GM12878 (cell line): ENCODE measurements around the gene CHERP. TPM values are rescaled to one million over a fixed set of nuclear protein-coding genes. Genes with fewer than 3 reads are reported as not detected.

Source experiments
- FOXK2 ChIP-seq: fragments of 450-650 bp; IDR thresholded peaks from 2 replicates; pipeline ENCODE4 v1.6.1; 2017; ENCODE audit warnings: mild to moderate bottlenecking, moderate library complexity
- IKZF2 ChIP-seq, 2 experiments: fragments of 450-650 bp; IDR thresholded peaks; 2 replicates each; pipeline ENCODE4 v1.6.1; 2017; ENCODE audit warnings: mild to moderate bottlenecking in 2 of 2, moderate library complexity in 2 of 2
- KAT2A ChIP-seq: conservative IDR thresholded peaks from 2 replicates; pipeline ENCODE4 v1.6.1; 2011; ENCODE audit warnings: low read depth, low read length; ENCODE audit not compliant: control insufficient read depth
- NFIC ChIP-seq: IDR thresholded peaks from 2 replicates; pipeline ENCODE4 v1.6.1; 2012; ENCODE audit warnings: low read depth, mild to moderate bottlenecking, inconsistent platforms, low read length, moderate library complexity
- POU2F2 ChIP-seq: IDR thresholded peaks from 3 replicates; pipeline ENCODE4 v1.6.1; 2011; ENCODE audit warnings: low read depth, mild to moderate bottlenecking, low read length, borderline replicate concordance
- RAD21 ChIP-seq: IDR thresholded peaks from 2 replicates; pipeline ENCODE4 v1.6.1; 2011; ENCODE audit warnings: mild to moderate bottlenecking, low read depth, low read length, moderate library complexity; ENCODE audit not compliant: insufficient read depth
- SUZ12 ChIP-seq: fragments of 200-600 bp; sonication (generic); IDR thresholded peaks from one replicate; pipeline ENCODE4 v1.6.1; 2018; ENCODE audit warnings: antibody characterized with exemption, mild to moderate bottlenecking; ENCODE audit not compliant: unreplicated experiment
- TBL1XR1 ChIP-seq: IDR thresholded peaks from 2 replicates; pipeline ENCODE4 v1.6.1; 2012; ENCODE audit warnings: low read depth, low read length, improper control_type of control experiment
- TCF3 ChIP-seq: IDR thresholded peaks from 2 replicates; pipeline ENCODE4 v1.6.1; 2012; ENCODE audit warnings: low read depth, mild to moderate bottlenecking, low read length, borderline replicate concordance; ENCODE audit not compliant: insufficient read depth
- TCF7 ChIP-seq: IDR thresholded peaks from 2 replicates; pipeline ENCODE4 v1.6.1; 2014; ENCODE audit warnings: antibody characterized with exemption, borderline replicate concordance
- polyA plus RNA-seq, 11 experiments: library from polyadenylated mRNA; depleted of rRNA in 4 of 11; unstranded in 6 of 11; stranded (reverse) in 5 of 11; fragments of >200 nt; fragmentation: Nextera tagmentation in 4 of 11; fragmentation: Illumina TruSeq in 1 of 11; extraction: Ambion mirVana in 4 of 11; extraction: Trizol in 1 of 11; gene quantifications; 1 replicate in 1 of 11; 2 replicates in 10 of 11; pipeline versions ENCODE4 v1.2.1 to v1.2.3, GENCODE V29; 2011 to 2016; ENCODE audit warnings: inconsistent platforms in 2 of 11, missing spikeins in 2 of 11, low read depth in 1 of 11
- total RNA-seq, 4 experiments: library from RNA; depleted of rRNA in 3 of 4; stranded (reverse); fragments of >200 nt in 3 of 4; fragmentation: Illumina TruSeq in 1 of 4; extraction: Trizol in 1 of 4; gene quantifications; 2 replicates each; pipeline versions ENCODE4 v1.2.1 to v1.2.3, GENCODE V29; 2013 to 2021
- TF ChIP-seq, protein P1 (sequence below): fragments of 450-650 bp; IDR thresholded peaks from 2 replicates; pipeline ENCODE4 v1.6.1; 2017; ENCODE audit warnings: low read depth, mild to moderate bottlenecking, moderate library complexity
- TF ChIP-seq, protein P2 (sequence below): fragments of 450-650 bp; formaldehyde crosslinking; IDR thresholded peaks from 2 replicates; pipeline ENCODE4 v1.5.0; 2022; ENCODE audit warnings: mild to moderate bottlenecking, missing genetic modification characterization
- TF ChIP-seq, protein P3 (sequence below): fragments of 450-650 bp; IDR thresholded peaks from 2 replicates; pipeline ENCODE4 v1.6.1; 2017; ENCODE audit warnings: mild to moderate bottlenecking, low read depth, inconsistent platforms; ENCODE audit not compliant: poor library complexity, severe bottlenecking
- TF ChIP-seq, protein P4 (sequence below): IDR thresholded peaks from 2 replicates; pipeline ENCODE4 v1.6.1; 2012; ENCODE audit warnings: low read depth, low read length, improper control_type of control experiment
- TF ChIP-seq, protein P5 (sequence below): IDR thresholded peaks from 2 replicates; pipeline ENCODE4 v1.6.1; 2012; ENCODE audit warnings: mild to moderate bottlenecking, low read depth, low read length

CHERP gene
- total and polyA plus RNA-seq, 10 of the 15 experiments (the other 5 are each of a cell fraction or from before 2014, with no cell fraction given), result 0.66 to 65.3 (median 12.2) TPM

DNA sequence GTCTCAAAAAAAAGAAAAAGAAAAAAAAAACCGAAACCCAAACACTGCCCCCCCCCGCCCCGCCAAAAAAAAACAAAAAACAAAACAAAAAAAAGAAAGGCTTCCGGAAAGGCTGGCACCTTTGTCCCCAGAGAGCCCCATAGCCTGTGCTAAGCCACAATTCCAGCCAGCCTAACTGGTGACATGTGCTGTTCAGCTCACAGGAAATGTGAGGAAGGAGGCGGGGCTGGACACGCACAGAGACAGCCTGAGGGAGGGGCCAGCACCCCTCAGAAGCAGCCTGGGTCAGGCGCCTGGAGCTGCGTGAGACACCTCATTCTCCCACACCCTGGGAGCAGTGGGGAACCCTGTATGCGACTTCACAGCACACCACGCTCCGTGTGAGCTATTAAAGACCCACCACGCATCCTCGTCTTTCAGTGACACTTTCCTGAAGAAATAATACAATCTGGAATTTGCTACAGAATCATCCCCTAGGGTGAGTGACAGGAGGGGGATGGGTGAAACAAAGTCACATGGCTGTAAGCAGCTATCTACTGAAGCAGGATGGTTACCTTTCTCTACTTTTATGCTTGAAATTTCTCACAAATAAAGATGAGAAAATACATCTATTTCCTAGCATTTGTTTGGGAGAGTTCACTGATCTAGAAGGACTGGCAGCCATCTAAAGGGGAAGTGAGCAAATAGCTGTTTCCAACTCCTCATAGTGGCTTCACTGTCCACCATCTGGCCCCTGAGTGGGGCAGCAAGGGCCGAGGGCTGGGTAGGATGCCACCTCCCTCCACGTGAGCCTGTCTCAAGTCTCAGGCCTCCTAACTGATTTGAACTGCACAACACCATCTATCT is 42.2 kb upstream of the CHERP start (continued):
- TF ChIP-seq FOXK2 (no peak), KAT2A (no peak), POU2F2 (peak; percentile 93), IKZF2 (IDR thresholded peaks at IDR 0.05) (peak; percentile 90 to 91), TCF7 (no peak), TCF3 (0 out of 2 replicates have a peak, but pooled peaks have one; percentile 11), NFIC (no peak), SUZ12 (no peak), RAD21 (no peak; the same call in 1 of the 2 replicates), TBL1XR1 (peak; percentile 78; the same call in 1 of the 2 replicates)
- TF ChIP-seq, protein P1, sequence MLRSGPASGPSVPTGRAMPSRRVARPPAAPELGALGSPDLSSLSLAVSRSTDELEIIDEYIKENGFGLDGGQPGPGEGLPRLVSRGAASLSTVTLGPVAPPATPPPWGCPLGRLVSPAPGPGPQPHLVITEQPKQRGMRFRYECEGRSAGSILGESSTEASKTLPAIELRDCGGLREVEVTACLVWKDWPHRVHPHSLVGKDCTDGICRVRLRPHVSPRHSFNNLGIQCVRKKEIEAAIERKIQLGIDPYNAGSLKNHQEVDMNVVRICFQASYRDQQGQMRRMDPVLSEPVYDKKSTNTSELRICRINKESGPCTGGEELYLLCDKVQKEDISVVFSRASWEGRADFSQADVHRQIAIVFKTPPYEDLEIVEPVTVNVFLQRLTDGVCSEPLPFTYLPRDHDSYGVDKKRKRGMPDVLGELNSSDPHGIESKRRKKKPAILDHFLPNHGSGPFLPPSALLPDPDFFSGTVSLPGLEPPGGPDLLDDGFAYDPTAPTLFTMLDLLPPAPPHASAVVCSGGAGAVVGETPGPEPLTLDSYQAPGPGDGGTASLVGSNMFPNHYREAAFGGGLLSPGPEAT, result peak; percentile 93
- TF ChIP-seq, protein P2, sequence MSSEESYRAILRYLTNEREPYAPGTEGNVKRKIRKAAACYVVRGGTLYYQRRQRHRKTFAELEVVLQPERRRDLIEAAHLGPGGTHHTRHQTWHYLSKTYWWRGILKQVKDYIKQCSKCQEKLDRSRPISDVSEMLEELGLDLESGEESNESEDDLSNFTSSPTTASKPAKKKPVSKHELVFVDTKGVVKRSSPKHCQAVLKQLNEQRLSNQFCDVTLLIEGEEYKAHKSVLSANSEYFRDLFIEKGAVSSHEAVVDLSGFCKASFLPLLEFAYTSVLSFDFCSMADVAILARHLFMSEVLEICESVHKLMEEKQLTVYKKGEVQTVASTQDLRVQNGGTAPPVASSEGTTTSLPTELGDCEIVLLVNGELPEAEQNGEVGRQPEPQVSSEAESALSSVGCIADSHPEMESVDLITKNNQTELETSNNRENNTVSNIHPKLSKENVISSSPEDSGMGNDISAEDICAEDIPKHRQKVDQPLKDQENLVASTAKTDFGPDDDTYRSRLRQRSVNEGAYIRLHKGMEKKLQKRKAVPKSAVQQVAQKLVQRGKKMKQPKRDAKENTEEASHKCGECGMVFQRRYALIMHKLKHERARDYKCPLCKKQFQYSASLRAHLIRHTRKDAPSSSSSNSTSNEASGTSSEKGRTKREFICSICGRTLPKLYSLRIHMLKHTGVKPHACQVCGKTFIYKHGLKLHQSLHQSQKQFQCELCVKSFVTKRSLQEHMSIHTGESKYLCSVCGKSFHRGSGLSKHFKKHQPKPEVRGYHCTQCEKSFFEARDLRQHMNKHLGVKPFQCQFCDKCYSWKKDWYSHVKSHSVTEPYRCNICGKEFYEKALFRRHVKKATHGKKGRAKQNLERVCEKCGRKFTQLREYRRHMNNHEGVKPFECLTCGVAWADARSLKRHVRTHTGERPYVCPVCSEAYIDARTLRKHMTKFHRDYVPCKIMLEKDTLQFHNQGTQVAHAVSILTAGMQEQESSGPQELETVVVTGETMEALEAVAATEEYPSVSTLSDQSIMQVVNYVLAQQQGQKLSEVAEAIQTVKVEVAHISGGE (CRISPR knock-in tag), result no peak
- TF ChIP-seq, protein P3, sequence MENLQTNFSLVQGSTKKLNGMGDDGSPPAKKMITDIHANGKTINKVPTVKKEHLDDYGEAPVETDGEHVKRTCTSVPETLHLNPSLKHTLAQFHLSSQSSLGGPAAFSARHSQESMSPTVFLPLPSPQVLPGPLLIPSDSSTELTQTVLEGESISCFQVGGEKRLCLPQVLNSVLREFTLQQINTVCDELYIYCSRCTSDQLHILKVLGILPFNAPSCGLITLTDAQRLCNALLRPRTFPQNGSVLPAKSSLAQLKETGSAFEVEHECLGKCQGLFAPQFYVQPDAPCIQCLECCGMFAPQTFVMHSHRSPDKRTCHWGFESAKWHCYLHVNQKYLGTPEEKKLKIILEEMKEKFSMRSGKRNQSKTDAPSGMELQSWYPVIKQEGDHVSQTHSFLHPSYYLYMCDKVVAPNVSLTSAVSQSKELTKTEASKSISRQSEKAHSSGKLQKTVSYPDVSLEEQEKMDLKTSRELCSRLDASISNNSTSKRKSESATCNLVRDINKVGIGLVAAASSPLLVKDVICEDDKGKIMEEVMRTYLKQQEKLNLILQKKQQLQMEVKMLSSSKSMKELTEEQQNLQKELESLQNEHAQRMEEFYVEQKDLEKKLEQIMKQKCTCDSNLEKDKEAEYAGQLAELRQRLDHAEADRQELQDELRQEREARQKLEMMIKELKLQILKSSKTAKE, result peak; percentile 100
- TF ChIP-seq, protein P4, sequence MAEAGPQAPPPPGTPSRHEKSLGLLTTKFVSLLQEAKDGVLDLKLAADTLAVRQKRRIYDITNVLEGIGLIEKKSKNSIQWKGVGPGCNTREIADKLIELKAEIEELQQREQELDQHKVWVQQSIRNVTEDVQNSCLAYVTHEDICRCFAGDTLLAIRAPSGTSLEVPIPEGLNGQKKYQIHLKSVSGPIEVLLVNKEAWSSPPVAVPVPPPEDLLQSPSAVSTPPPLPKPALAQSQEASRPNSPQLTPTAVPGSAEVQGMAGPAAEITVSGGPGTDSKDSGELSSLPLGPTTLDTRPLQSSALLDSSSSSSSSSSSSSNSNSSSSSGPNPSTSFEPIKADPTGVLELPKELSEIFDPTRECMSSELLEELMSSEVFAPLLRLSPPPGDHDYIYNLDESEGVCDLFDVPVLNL, result no peak
- TF ChIP-seq, protein P5, sequence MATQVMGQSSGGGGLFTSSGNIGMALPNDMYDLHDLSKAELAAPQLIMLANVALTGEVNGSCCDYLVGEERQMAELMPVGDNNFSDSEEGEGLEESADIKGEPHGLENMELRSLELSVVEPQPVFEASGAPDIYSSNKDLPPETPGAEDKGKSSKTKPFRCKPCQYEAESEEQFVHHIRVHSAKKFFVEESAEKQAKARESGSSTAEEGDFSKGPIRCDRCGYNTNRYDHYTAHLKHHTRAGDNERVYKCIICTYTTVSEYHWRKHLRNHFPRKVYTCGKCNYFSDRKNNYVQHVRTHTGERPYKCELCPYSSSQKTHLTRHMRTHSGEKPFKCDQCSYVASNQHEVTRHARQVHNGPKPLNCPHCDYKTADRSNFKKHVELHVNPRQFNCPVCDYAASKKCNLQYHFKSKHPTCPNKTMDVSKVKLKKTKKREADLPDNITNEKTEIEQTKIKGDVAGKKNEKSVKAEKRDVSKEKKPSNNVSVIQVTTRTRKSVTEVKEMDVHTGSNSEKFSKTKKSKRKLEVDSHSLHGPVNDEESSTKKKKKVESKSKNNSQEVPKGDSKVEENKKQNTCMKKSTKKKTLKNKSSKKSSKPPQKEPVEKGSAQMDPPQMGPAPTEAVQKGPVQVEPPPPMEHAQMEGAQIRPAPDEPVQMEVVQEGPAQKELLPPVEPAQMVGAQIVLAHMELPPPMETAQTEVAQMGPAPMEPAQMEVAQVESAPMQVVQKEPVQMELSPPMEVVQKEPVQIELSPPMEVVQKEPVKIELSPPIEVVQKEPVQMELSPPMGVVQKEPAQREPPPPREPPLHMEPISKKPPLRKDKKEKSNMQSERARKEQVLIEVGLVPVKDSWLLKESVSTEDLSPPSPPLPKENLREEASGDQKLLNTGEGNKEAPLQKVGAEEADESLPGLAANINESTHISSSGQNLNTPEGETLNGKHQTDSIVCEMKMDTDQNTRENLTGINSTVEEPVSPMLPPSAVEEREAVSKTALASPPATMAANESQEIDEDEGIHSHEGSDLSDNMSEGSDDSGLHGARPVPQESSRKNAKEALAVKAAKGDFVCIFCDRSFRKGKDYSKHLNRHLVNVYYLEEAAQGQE, result no peak
